Measurements from ENCODE around the gene PRKD1.

DNA sequence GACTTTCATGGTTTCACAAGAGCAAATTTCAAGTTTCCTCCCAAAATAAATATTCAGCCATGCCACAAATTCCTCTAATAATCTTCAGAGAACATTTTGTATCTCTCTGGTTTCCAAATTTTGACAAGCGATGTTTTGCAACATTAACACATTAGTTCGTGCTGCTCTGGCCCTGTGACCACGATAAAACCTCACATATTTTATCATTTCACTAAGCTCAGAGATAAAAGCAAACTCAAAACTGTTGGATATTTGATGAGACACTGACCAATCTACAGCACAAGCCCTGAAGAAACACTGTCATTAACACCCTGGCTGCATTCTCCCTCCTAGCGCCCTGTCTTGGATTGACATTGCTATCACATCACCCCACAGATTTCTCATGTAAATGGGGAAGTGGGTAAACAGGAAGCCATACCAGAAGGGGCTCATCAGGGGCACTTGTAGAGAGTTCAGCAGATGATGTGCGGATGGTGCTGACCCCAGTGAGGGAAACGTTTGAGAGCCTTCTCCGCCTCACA lies 264.3 kb downstream of the PRKD1 start:
- TF ChIP-seq, protein P1, sequence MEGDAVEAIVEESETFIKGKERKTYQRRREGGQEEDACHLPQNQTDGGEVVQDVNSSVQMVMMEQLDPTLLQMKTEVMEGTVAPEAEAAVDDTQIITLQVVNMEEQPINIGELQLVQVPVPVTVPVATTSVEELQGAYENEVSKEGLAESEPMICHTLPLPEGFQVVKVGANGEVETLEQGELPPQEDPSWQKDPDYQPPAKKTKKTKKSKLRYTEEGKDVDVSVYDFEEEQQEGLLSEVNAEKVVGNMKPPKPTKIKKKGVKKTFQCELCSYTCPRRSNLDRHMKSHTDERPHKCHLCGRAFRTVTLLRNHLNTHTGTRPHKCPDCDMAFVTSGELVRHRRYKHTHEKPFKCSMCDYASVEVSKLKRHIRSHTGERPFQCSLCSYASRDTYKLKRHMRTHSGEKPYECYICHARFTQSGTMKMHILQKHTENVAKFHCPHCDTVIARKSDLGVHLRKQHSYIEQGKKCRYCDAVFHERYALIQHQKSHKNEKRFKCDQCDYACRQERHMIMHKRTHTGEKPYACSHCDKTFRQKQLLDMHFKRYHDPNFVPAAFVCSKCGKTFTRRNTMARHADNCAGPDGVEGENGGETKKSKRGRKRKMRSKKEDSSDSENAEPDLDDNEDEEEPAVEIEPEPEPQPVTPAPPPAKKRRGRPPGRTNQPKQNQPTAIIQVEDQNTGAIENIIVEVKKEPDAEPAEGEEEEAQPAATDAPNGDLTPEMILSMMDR (conservative IDR thresholded peaks at IDR 0.05; ENCODE audit: low read length), result no peak
- TF ChIP-seq EZH2phosphoT487 (IDR thresholded peaks at IDR 0.05; ENCODE audit: borderline replicate concordance), result no peak
